GM12878 (cell line): Measurements from ENCODE around the gene PDILT. TPM values are rescaled to one million over a fixed set of nuclear protein-coding genes. Genes with fewer than 3 reads are reported as not detected.

Source experiments
- BACH1 ChIP-seq: fragments of 450-650 bp; IDR thresholded peaks from 2 replicates; pipeline ENCODE4 v1.6.1; 2017; ENCODE audit warnings: mild to moderate bottlenecking, borderline replicate concordance
- BCL3 ChIP-seq: IDR thresholded peaks from 2 replicates; pipeline ENCODE4 v1.6.1; 2011; ENCODE audit warnings: borderline replicate concordance, low read depth, mild to moderate bottlenecking, moderate library complexity, low read length; ENCODE audit not compliant: insufficient read depth, poor library complexity, severe bottlenecking
- CHD2 ChIP-seq: IDR thresholded peaks from 2 replicates; pipeline ENCODE4 v1.6.1; 2011; ENCODE audit warnings: low read depth, low read length, improper control_type of control experiment, borderline replicate concordance
- EZH2 ChIP-seq: IDR thresholded peaks from 2 replicates; pipeline ENCODE4 v1.6.1; 2012; ENCODE audit warnings: low read depth, mild to moderate bottlenecking, control low read depth, inconsistent platforms, low read length, borderline replicate concordance; ENCODE audit not compliant: control insufficient read depth
- FOS ChIP-seq: IDR thresholded peaks from 3 replicates; pipeline ENCODE4 v1.6.1; 2011; ENCODE audit warnings: borderline replicate concordance; ENCODE audit not compliant: insufficient read length; ENCODE audit errors: extremely low read depth
- GATAD2B ChIP-seq: fragments of 450-650 bp; conservative IDR thresholded peaks from 2 replicates; pipeline ENCODE4 v1.6.1; 2017; ENCODE audit warnings: low read depth, mild to moderate bottlenecking, moderate library complexity
- HSF1 ChIP-seq: fragments of 150-350 bp; IDR thresholded peaks from 2 replicates; pipeline ENCODE4 v1.6.1; 2014; ENCODE audit warnings: mild to moderate bottlenecking, low read depth, low read length
- IKZF1 ChIP-seq: fragments of 450-650 bp; conservative IDR thresholded peaks from 2 replicates; pipeline ENCODE4 v1.6.1; 2017; ENCODE audit warnings: antibody characterized with exemption, mild to moderate bottlenecking
- IKZF2 ChIP-seq, 2 experiments: fragments of 450-650 bp; IDR thresholded peaks; 2 replicates each; pipeline ENCODE4 v1.6.1; 2017; ENCODE audit warnings: mild to moderate bottlenecking in 2 of 2, moderate library complexity in 2 of 2
- MEF2B ChIP-seq: fragments of 450-650 bp; IDR thresholded peaks from 2 replicates; pipeline ENCODE4 v1.6.1; 2018; ENCODE audit warnings: mild to moderate bottlenecking, moderate library complexity; ENCODE audit not compliant: partially characterized antibody, poor library complexity, severe bottlenecking
- MTA2 ChIP-seq: fragments of 450-650 bp; IDR thresholded peaks from 2 replicates; pipeline ENCODE4 v1.6.1; 2016; ENCODE audit warnings: low read depth, mild to moderate bottlenecking, moderate library complexity
- NR2F1 ChIP-seq: fragments of 450-650 bp; conservative IDR thresholded peaks from 2 replicates; pipeline ENCODE4 v1.6.1; 2017; ENCODE audit warnings: mild to moderate bottlenecking
- NRF1 ChIP-seq: conservative IDR thresholded peaks from 2 replicates; pipeline ENCODE4 v1.6.1; 2011; ENCODE audit warnings: mild to moderate bottlenecking, low read depth, low read length, improper control_type of control experiment
- RELB ChIP-seq: fragments of 450-650 bp; IDR thresholded peaks from 2 replicates; pipeline ENCODE4 v1.6.1; 2017; ENCODE audit warnings: low read depth, mild to moderate bottlenecking, moderate library complexity
- SIN3A ChIP-seq: IDR thresholded peaks from 2 replicates; pipeline ENCODE4 v1.6.1; 2012; ENCODE audit warnings: low read depth, low read length, improper control_type of control experiment
- SMC3 ChIP-seq: IDR thresholded peaks from 2 replicates; pipeline ENCODE4 v1.6.1; 2011; ENCODE audit warnings: low read length, improper control_type of control experiment, borderline replicate concordance
- TCF7 ChIP-seq: IDR thresholded peaks from 2 replicates; pipeline ENCODE4 v1.6.1; 2014; ENCODE audit warnings: antibody characterized with exemption, borderline replicate concordance
- YBX1 ChIP-seq: fragments of 450-650 bp; IDR thresholded peaks from 2 replicates; pipeline ENCODE4 v1.6.1; 2016; ENCODE audit warnings: antibody characterized with exemption
- ZBTB40 ChIP-seq: fragments of 450-650 bp; IDR thresholded peaks from 2 replicates; pipeline ENCODE4 v1.6.1; 2016; ENCODE audit warnings: mild to moderate bottlenecking, moderate library complexity, borderline replicate concordance
- ZNF217 ChIP-seq: fragments of 450-650 bp; IDR thresholded peaks from 2 replicates; pipeline ENCODE4 v1.6.1; 2017; ENCODE audit warnings: antibody characterized with exemption, mild to moderate bottlenecking
- ZNF24 ChIP-seq: fragments of 450-650 bp; IDR thresholded peaks from 2 replicates; pipeline ENCODE4 v1.6.1; 2017; ENCODE audit warnings: antibody characterized with exemption, mild to moderate bottlenecking
- polyA plus RNA-seq, 11 experiments: library from polyadenylated mRNA; depleted of rRNA in 4 of 11; unstranded in 6 of 11; stranded (reverse) in 5 of 11; fragments of >200 nt; fragmentation: Nextera tagmentation in 4 of 11; fragmentation: Illumina TruSeq in 1 of 11; extraction: Ambion mirVana in 4 of 11; extraction: Trizol in 1 of 11; gene quantifications; 1 replicate in 1 of 11; 2 replicates in 10 of 11; pipeline versions ENCODE4 v1.2.1 to v1.2.3, GENCODE V29; 2011 to 2016; ENCODE audit warnings: inconsistent platforms in 2 of 11, missing spikeins in 2 of 11, low read depth in 1 of 11
- total RNA-seq, 4 experiments: library from RNA; depleted of rRNA in 3 of 4; stranded (reverse); fragments of >200 nt in 3 of 4; fragmentation: Illumina TruSeq in 1 of 4; extraction: Trizol in 1 of 4; gene quantifications; 2 replicates each; pipeline versions ENCODE4 v1.2.1 to v1.2.3, GENCODE V29; 2013 to 2021
- TF ChIP-seq, protein P1 (sequence below): fragments of 450-650 bp; IDR thresholded peaks from 2 replicates; pipeline ENCODE4 v1.6.1; 2016; ENCODE audit warnings: mild to moderate bottlenecking

The PDILT gene
- total and polyA plus RNA-seq, 10 of the 15 experiments (the other 5 are each of a cell fraction or from before 2014, with no cell fraction given), result not detected

DNA sequence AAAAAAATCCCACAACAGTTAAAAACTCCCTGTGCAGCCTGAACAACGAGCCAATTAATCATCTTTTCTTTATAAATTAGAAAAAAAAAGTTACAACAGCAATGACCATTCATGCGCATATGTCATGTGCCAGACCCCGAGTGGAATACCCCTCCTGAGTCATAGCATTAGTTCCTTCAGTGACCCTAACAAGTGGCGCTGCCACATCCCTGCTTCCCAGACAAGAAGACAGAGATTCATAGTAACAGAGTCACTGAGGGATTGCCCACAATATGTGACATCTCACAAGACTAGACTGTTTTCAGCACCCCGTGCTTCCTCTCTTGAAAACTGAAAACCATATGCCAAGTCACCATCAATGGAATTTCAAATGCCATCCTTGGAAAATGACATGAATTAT lies 59.9 kb downstream of the PDILT start (continued):
- TF ChIP-seq EZH2, result no peak
- TF ChIP-seq, protein P1, sequence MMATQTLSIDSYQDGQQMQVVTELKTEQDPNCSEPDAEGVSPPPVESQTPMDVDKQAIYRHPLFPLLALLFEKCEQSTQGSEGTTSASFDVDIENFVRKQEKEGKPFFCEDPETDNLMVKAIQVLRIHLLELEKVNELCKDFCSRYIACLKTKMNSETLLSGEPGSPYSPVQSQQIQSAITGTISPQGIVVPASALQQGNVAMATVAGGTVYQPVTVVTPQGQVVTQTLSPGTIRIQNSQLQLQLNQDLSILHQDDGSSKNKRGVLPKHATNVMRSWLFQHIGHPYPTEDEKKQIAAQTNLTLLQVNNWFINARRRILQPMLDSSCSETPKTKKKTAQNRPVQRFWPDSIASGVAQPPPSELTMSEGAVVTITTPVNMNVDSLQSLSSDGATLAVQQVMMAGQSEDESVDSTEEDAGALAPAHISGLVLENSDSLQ, result no peak
- TF ChIP-seq NRF1, result no peak
- 0 out of 2 replicates have a peak, but pooled peaks have one; percentile 15 for TF ChIP-seq RELB
- no peak for TF ChIP-seq ZBTB40
- no peak for TF ChIP-seq BCL3
- peak; percentile 42; the same call in 1 of the 2 replicates for TF ChIP-seq NR2F1
- TF ChIP-seq SIN3A, result no peak
- TF ChIP-seq SMC3, result no peak
- TF ChIP-seq GATAD2B, result no peak
- no peak for TF ChIP-seq ZNF24
- peak; percentile 60 for TF ChIP-seq IKZF1
- no peak for TF ChIP-seq ZNF217
- no peak for TF ChIP-seq MEF2B
- TF ChIP-seq FOS, result no peak
- no peak for TF ChIP-seq BACH1
- TF ChIP-seq YBX1, result no peak
- TF ChIP-seq IKZF2 (IDR thresholded peaks at IDR 0.05), result 0 out of 4 replicates have a peak, but pooled peaks of 1 of the 2 experiments have one; percentile 17
- TF ChIP-seq TCF7, result no peak
- no peak for TF ChIP-seq HSF1
- TF ChIP-seq MTA2, result no peak
- TF ChIP-seq CHD2, result no peak
